Stimulated activated CD8-positive, alpha-beta memory T cell treated with anti-CD3 and anti-CD28 coated beads, Interleukin-7, amount 100 ng/mL, for 24 hours (primary cell): Measurements from ENCODE around the gene TMEM164.

Experiments
- DNase-seq: peaks from one replicate; pipeline ENCODE4 v3.0.0-alpha.2; 2020; ENCODE audit warnings: low read depth

The TMEM164 gene

DNA sequence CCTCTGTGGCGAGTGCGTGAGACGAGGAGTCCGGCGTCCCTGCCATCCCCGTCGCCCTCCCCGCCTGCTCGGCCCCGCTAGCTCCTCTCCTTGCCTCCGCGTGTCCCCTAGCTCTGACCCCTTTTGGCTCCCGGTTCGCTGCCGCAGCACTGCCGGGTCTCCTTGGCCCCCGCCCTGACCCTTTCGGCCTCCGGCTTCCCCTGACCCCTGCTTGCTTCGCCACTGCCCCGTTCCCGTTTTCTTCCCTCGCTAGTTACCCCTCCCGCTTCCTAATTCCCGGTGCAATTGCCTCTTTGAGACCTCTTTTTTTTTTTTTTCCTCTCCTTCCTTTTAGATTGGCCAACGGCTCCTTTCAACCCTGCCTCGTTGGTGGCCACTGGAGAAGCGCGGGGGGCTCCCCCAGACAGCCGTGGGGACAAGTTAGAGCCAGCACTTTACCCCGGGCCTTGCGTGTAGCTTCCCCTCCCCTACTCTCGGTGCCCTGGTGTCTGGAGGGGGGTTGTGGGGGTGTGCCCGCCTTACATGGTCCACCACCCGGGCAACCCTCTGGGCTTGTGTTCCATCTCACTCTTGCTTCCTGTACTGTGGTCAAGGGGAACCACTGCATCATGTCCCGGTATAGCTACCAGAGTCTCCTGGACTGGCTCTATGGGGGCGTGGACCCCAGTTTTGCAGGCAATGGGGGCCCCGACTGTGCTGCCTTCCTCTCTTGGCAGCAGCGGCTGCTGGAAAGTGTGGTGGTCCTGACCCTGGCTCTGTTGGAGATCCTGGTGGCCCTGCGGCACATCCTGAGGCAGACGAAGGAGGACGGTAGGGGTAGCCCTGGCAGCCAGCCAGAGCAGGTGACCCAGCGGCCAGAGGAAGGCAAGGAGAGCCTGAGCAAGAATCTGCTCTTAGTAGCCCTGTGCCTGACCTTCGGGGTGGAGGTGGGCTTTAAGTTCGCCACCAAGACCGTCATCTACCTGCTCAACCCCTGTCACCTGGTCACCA lies 548 bp downstream of the TMEM164 start:
- no peak for DNase-seq

DNA sequence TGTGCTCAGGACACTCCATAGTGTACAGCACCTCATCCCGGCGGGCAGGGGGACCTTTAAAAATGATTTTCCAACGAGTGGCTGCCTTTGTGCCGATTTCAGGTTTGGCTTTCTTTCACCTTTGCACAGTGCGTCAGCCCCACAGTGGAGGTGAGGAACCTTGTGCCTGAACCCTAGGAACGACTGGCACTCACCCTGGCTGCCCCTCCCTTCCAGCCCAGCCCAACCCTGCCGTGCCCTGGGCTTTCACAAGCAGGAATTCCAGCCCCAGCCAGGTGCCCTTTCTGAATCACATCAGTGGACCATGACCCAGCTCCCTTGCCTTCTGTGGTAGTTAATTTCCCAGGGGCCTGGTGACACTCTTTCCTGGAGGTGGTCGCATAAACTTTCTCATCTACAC lies 1.3 kb downstream of the TMEM164 start:
- no peak for DNase-seq

DNA sequence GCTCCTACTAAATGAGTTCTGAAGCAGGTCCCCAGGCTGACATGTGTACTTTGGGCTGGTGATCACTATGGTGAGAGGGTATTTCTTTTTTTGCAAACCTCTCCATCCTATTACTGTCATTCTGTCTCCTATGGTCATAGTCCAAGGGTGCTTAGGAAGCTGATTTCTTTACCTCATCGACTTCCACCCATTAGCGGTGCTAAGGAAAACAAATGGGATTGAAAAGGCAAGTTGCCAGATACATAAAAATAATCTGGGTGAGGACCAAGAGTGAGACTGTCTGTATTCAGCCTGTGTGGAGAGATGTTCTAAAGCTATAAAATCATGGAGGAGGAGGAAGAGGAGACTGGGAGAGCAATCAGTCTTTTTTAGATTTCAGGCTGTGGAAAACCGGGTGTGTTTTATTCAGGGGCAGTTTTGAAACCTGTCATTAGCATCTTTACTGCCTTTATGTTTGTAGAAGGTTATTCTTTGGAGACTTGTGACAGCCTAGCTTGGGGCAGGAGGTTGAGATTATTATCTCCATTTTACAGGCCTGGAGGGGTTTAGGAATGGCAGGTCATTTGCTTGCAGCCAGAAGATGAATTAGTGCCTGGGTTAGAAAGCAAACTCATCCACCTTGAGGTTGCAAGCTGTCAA lies 1.9 kb downstream of the TMEM164 start:
- no peak for DNase-seq

DNA sequence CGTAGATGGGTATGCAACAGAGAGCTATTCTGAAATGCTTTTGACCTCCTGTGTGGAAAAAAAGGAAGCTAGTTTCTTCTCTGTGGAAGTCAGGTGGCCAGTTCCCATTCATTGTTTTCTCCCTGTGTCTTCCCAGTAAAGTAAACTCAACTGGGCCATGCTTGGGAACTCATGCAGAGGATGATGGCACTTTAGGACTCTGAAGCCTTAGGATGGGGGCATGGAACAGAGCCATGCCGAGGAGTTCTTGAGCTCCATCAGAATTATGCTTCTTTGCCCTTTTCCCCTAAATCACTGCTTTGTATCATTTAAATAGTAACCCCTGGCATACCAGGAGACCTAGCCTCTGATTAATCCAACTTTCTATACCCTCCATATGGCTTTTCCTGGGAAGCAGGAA lies 3.2 kb downstream of the TMEM164 start:
- no peak for DNase-seq

DNA sequence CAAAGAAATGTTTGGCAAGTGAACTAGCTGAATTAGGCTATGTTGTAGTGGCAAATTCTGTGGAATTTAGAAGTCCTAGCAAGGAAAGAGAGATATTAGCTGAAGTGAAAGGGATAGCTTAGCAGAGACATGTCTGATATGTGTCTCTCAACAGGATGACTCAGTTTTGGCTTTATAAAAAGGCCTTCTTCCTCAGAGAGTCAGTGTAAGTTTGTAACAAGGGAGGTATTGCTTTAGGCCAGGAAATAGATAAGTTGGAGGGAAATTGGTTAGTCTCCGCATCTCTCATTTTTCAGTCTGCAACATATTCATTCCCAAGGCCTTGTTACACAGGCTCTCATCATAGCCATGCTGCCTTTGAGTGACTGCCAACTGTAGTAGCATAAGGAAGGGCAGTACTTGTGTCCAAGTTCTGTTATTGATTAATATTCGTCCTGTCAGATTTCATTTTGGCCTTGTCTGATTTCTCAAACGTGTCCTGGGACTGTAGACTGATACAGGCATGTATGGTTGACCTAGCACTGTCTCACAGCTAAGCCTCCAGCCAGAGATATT lies 4.0 kb downstream of the TMEM164 start:
- no peak for DNase-seq

DNA sequence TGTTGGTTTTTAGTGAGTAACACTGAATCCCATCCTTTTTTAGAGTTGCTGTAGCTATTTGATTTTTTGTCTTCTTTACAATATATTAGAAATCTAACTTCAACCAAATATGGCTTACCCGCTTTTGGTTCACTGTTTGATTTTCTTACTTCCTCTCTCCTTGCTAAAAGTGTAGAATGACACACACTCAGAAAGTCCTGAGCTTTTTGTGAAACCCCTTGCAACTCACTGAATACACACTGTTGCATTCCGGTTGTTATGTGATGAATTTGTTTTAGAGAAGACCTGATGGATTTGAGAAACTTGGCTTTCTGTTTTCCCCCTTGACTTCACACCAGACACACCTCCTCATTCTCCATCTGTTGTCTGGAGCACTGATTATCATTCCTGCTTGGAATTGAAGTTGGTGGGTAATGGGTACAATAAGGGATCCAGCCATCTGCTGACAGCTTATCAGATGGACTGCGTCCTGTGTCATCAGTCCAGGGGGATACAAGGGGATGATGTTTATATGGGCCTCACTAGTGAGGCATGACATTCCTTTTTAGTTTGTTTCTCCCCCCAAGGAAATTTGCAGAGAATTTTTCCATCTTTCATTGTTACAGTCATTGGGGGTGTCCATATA lies 5.2 kb downstream of the TMEM164 start:
- DNase-seq: no peak

DNA sequence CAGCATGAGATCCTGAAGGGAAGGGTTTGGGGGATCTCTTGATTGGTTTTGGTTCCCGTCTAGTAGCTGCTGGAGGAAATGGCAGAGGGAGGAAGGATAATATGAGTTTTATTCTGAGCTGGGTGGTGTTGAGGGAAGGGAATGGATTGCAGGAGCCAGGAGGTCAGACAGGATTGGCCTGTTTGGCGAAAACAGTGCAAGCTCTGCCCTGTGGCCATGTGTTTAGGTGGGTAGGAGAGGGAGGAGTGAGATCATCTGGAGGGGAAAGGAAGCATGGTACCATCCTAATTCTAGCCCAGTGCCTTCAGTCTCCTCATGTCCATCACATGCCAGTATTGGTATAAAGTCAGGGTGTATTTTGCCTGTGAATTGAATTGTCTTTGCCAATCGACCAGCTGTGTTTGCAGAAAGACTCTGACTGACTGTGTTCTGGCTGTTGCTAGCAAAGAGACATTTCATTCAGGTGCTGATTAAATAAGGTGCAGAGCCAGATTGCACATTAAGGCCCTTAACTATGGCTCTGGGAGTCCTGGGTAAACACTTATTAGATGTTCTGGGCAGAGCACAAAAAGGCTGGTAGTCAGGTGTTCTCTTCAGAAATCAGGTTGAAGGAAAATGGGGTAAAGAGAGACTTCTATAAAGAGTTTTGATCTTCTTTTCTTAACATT lies 10.0 kb downstream of the TMEM164 start:
- DNase-seq: no peak

DNA sequence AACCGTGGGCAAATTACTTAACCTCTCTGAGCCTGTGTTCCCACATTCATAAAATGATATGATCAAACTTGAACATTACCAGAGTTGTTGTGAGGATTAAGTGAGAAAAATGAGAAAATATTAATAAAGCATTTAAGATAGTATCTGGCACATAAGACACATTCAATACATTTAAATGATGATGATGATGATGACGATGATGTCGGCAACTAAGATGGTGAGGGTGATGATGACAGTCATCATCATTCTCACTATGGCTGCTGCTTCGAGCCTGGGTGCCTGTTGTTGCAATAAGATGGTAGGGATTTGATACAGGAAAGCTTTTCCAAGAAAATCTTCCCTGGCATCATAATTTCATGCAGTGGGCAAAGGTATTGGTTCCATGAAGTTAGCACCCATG lies 11.1 kb downstream of the TMEM164 start:
- no peak for DNase-seq

DNA sequence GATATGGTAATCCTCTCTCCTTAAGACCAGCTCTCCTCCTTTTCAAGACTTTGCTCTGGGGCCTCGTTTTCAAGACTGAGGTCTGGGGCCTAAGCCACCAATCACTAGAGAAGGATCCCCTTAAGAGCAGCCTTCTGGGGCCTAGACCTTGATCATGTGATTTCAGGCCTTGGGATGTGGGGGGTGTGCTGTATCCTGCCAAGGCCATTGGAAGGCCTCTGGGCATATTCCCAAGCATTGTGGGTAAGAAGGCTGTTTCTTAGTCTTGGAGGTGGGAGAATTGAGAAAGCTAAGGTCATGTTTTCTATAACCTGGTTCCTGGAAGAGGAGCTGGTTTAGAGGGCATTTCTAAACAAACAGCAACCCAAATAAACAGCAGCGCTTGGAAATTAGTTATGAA lies 12.1 kb downstream of the TMEM164 start:
- DNase-seq: no peak

DNA sequence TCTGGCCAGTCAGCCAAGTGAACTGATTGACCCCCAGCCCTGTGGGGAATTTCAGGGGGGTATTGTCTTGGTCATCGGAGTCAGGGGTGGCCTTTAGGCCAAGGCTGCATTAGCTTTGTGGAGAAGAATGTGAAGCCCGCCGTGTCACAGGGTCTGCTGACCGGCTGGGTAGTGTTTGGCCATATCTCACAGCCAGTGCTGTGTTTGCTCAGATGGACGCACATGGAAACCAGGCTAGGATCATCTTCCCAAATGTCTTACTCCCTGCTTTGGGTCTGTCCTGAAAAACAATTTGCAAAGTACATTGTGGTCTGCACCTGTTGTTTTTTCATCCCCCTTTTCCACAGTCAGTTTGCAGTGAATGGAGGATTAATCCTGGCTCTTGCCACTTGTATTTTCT lies 13.0 kb downstream of the TMEM164 start:
- DNase-seq: no peak

DNA sequence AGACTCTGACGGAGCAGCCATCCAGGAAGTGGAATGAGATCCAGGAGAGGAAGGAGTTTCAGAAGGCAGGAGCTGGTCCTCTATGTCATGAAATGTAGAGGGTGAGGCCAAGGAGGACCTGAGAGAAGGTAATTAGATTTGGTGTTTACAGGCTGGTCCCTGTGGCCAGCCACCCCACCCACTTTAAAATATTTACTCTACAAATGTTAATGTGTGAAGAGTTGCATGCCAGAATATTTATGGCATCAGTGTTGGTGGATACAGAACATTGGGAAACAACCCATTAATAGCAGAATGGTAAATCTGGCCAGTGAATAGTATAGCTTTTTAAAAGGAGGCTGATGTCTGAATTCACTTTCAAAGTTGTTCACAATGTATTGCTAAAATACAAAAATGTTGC lies 17.6 kb downstream of the TMEM164 start:
- no peak for DNase-seq

DNA sequence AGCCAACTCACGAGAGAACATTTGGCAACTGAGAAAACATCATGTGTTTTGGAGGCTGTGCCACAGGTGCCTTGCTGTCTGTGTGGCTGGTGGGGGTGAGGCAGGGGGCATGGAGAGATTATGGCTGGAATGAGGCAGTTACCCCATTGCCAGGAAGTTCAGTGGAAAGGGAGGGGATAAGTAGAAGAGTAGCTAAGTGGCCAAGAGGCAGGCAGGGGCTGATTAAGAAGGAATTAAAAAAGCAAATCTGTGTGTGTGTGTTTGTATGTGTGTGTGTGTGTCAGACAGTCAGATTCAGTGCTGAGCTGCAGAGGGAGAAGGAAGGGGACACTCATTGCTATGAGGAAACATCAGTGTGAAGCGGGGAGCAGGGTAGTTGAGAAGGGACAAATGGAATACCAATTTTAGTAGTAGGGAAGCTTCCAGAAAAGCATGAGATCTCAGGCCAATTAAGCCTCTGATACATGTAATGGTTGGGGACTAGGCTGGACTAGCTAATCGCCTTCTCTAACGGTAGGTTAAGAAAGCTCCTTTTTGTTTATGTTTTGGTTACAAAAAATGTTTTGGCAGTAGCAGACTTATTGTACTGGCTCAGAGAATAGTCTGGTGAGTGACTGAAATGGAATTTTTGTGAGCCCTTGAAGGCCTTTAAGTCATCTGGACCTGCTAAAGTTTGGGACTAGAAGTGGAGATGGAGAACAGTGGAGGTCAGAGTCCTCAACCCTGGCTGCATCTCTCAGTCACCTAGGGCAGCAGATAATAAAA lies 18.5 kb downstream of the TMEM164 start:
- DNase-seq: no peak

DNA sequence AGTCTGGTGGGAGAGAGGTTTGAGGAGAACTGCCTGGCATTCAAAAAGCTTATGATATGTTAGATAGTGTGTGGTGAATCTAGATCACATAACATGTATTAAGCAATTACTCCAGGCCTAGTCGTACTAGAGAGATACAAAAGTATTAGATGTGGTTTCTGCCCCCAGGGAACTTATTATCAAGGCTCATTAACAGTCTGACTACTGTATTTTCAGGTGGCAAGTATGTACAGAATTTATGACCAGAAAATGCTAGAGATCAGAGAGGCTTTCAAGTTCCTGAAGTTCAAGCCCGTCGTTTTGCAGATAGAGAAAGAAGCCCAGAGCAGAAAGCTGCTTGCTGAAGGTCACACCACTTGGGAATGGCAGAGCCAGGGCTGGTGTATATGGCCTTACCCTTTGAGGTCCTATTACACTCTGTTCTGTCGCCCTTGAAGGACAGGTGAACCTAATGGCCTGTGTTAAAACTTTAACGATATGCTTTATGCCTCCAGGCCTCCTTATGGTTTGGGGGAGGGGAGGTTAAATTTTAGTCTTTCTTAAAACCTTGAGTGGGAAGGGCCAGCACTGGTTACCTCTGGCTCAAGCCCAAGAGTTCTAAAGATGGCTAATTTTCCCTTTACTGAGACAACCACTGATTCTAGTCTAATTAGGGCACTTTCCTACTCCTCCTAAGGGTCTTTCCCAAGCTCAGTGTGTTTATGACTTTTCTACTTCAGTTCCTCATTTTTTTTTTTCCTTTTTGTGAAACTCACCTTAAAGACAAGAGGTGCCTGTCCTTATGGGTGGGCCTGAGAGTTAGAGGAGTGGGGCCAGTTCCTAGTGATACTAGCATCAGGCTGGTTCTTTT lies 19.9 kb downstream of the TMEM164 start:
- DNase-seq: no peak

DNA sequence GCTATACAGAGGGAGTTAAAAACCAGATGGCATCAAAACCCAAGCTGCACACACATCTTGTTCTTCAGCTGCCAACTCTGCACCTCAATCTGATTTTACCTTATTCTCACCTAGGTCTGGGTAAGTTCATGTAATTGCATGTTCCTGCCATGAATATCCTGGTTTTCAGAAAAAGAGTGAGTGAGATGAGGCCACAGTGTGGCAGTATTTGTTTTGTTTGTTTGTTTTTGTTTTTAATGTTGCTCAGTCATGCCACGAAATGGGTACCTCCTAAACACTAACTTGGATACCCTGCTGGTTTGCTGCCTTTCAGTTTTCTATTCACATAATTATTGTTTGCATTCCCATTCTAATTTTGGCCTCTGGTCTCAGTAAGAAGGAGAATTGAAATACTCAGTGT lies 22.5 kb downstream of the TMEM164 start:
- no peak for DNase-seq

DNA sequence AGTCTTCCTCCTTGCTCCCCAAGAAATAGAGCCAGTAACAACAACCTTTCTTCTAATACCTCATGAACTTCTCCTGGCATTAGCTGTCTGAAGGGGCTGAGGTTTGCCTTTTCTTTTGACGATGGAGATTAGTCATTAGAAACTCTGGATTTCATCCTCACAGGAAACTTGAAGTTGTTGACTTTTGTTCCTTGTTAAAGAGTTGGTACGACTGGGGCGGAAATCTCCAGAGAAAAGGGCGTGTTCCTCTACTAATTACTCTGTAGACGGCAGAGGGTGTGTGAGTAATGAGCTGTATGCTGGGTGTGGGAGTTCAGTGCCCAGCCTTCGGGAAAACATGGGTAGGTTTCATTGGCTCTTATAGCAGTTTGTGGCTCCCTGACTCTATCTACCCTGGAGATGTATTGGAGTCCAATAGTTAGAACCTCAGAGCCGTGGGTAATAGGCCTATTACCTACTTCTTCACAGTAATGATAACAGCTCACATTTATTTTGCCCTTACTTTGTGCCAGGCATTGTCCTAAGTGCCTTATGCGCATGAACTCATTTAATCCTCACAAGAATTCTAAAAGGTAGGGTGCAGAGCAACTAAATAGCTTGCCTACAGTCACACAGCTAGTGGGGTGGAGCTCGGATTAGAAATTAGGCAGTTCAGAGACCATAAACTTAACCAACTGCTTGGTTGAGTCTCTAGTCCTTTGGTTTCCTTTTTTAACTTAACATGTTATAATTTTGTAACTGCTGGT lies 23.4 kb downstream of the TMEM164 start:
- DNase-seq: no peak

DNA sequence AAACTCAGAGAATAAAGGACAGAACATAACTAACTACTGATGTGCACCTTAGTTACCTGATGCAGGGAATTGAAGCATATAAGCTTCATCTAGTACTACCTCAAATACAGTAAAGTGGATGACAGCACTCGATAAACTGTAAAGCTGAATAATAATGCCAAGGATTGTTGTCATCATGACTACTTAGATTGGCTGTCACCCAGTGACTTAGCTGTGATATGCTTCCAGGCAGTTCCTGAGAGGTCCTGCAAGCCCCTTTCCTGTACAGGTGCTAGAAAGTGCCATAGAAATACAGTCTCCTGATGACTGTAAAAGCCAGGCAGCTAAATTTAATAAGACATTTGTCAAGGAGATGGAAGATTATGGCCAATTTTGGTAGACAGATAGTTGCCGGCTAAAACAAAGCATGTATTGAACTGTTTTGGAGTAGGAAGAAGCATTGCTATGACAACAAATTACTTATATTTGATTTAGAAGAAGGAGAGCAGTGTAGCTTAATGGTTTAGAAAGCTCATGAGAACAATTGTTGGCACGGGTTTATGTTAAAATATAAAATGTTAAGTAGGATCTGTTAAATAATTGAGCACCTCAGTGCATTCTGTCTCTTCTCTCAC lies 29.7 kb downstream of the TMEM164 start:
- no peak for DNase-seq

DNA sequence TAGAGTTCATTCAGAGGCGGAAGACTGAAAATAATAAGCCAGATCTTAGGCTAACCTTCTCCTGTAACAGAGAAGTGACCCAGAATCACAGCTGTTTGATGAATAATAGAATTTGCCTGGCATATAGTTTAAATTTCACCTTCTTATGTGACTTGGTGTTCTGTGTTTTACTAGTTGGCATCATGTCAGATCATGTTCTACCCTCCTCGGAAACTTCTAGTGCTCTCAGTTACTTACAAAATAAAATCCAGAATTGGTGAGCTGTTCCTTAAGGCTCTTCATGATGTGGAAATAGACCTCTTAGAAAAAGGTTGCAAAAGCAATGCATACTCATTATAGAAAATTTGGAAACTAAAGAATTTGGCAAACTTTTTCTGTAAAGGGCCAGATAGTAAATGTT lies 31.1 kb downstream of the TMEM164 start:
- DNase-seq: no peak

DNA sequence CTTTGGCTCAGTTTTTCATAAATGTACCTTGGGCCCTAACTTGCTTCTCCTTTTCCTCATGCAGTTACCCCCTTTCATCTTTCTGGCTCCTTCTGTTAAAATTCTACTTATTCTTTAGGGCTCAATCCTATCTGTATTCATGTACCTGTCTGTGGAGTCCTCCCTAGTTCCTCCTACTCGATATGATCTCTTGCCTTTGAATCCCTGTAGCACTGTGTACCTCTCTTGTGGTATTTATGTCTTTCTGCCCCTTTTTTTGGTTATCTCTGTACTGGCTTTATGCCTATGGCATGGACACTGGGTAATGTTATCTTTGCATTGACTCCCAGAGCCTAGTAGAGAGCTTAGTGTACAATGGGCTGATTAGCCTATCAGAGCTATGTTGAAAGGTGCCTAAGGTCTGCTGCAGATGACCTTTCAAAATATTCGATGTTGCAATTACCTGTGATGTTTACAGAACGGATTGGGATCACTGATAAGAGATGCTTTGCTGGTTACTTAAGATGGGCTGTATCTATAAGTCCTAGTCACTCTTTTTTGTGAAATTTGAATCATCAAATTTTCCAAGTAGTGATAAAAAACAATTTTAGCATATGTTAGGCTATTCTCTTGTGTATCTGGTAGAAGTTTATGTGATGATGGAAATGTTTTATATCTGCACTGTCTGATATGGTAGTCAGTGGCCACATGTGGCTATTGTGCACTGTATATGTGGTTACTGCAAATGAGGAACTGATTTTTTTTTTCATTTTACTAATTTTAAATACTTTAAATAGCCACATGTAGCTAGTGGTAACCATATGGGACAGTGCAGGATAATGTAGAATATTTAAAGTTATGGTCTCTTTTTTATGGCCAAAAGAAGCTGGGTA lies 33.5 kb downstream of the TMEM164 start:
- DNase-seq: no peak
